Neural cell (in vitro differentiated cells): Measurements from ENCODE around the gene PLCD1.

Experiments used
- EP300 ChIP-seq: fragments of 450-650 bp; conservative IDR thresholded peaks from 2 replicates; pipeline ENCODE4 v1.6.1; 2014; ENCODE audit warnings: antibody characterized with exemption, mild to moderate bottlenecking, moderate library complexity; ENCODE audit not compliant: poor library complexity, severe bottlenecking
- EZH2 ChIP-seq: fragments of 200-600, 300-800 bp; shearing (Covaris generic), sonication (generic); IDR thresholded peaks from 2 replicates; pipeline ENCODE4 v1.6.1; 2014; ENCODE audit warnings: antibody characterized with exemption, low read length, borderline replicate concordance, mild to moderate bottlenecking; ENCODE audit not compliant: insufficient read depth, poor library complexity, severe bottlenecking
- MXI1 ChIP-seq: fragments of 450-650 bp; conservative IDR thresholded peaks from 2 replicates; pipeline ENCODE4 v1.6.1; 2014; ENCODE audit warnings: antibody characterized with exemption, mild to moderate bottlenecking; ENCODE audit not compliant: poor library complexity, severe bottlenecking
- POLR2AphosphoS5 ChIP-seq: IDR thresholded peaks from 2 replicates; pipeline ENCODE4 v1.6.1; 2012
- RAD21 ChIP-seq: fragments of 450-650 bp; conservative IDR thresholded peaks from 2 replicates; pipeline ENCODE4 v1.6.1; 2014; ENCODE audit warnings: antibody characterized with exemption, mild to moderate bottlenecking, moderate library complexity
- REST ChIP-seq: IDR thresholded peaks from 2 replicates; pipeline ENCODE4 v1.6.1; 2012; ENCODE audit warnings: borderline replicate concordance
- SMC3 ChIP-seq: fragments of 450-650 bp; conservative IDR thresholded peaks from 2 replicates; pipeline ENCODE4 v1.6.1; 2014; ENCODE audit warnings: antibody characterized with exemption, mild to moderate bottlenecking, moderate library complexity; ENCODE audit not compliant: poor library complexity
- TAF1 ChIP-seq: IDR thresholded peaks from 2 replicates; pipeline ENCODE4 v1.6.1; 2012; ENCODE audit warnings: low read depth
- TF ChIP-seq, protein P1 (sequence below): fragments of 450-650 bp; IDR thresholded peaks from 2 replicates; pipeline ENCODE4 v1.5.1; 2014; ENCODE audit warnings: antibody characterized with exemption, mild to moderate bottlenecking, moderate library complexity; ENCODE audit not compliant: poor library complexity, severe bottlenecking

- TF ChIP-seq EP300 (no peak), REST (no peak), POLR2AphosphoS5 (no peak), RAD21 (no peak), MXI1 (no peak), EZH2 (no peak), TAF1 (no peak), SMC3 (no peak)
- TF ChIP-seq, protein P1, sequence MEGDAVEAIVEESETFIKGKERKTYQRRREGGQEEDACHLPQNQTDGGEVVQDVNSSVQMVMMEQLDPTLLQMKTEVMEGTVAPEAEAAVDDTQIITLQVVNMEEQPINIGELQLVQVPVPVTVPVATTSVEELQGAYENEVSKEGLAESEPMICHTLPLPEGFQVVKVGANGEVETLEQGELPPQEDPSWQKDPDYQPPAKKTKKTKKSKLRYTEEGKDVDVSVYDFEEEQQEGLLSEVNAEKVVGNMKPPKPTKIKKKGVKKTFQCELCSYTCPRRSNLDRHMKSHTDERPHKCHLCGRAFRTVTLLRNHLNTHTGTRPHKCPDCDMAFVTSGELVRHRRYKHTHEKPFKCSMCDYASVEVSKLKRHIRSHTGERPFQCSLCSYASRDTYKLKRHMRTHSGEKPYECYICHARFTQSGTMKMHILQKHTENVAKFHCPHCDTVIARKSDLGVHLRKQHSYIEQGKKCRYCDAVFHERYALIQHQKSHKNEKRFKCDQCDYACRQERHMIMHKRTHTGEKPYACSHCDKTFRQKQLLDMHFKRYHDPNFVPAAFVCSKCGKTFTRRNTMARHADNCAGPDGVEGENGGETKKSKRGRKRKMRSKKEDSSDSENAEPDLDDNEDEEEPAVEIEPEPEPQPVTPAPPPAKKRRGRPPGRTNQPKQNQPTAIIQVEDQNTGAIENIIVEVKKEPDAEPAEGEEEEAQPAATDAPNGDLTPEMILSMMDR: no peak
Measured at GRCh38 chr3:38005076-38006020, 24.1 kb downstream of the PLCD1 start.
